Panc1 (cell line): ENCODE data around the gene CPD. TPM values are rescaled to one million over a fixed set of nuclear protein-coding genes. Genes with fewer than 3 reads are reported as not detected.

Experiments
- ATAC-seq: fragments of 200-7000 bp; cut with Tn5 transposase; 2 replicates; pipeline ENCODE4 v1.9.1; 2020; ENCODE audit warnings: mild to moderate bottlenecking, moderate library complexity
- BruUV-seq: library from RNA; stranded (reverse); fragments of 400-500 nt; replicated peaks from 2 replicates; lab custom pipeline; 2021; lab: Mats Ljungman, UMichigan
- CTCF ChIA-PET: fragments of 300-600 bp; sonication (Branson Sonifier 250); formaldehyde crosslinking; loops from one replicate; lab custom pipeline; 2022; ENCODE audit warnings: antibody characterized with exemption; lab: Charles Lee
- POLR2A ChIA-PET: fragments of 300-600 bp; sonication (Branson Sonifier 250); formaldehyde crosslinking; loops from one replicate; lab custom pipeline; 2022; ENCODE audit warnings: antibody characterized with exemption; lab: Charles Lee
- DNase-seq: peaks from one replicate; pipeline ENCODE4 v3.0.0-alpha.2; 2010; ENCODE audit warnings: low read depth, low spot score
- H3K27ac ChIP-seq: 2 replicates; pipeline ENCODE4 v1.5.1; 2011; ENCODE audit warnings: mild to moderate bottlenecking, low read length, inconsistent platforms
- H3K27me3 ChIP-seq: fragments of 200-500 bp; sonication (Bioruptor generic); 2 replicates; pipeline ENCODE4 v1.6.0; 2014; ENCODE audit warnings: low read length, inconsistent platforms; ENCODE audit not compliant: control insufficient read depth, insufficient read depth
- H3K36me3 ChIP-seq: fragments of 200-500 bp; sonication (Bioruptor generic); 2 replicates; pipeline ENCODE4 v1.5.1; 2014; ENCODE audit warnings: inconsistent platforms, mild to moderate bottlenecking, low read length, moderate library complexity; ENCODE audit not compliant: control insufficient read depth, insufficient read depth
- H3K4me1 ChIP-seq: 2 replicates; pipeline ENCODE4 v1.5.1; 2011; ENCODE audit warnings: inconsistent platforms, mild to moderate bottlenecking, low read length, moderate library complexity; ENCODE audit not compliant: control insufficient read depth, insufficient read depth
- H3K4me3 ChIP-seq, 2 experiments: 2 replicates each; pipeline ENCODE4 v1.5.1; 2011 to 2012; ENCODE audit warnings: low read depth in 2 of 2, low read length in 2 of 2, mild to moderate bottlenecking in 2 of 2, inconsistent platforms in 1 of 2, moderate library complexity in 1 of 2
- H3K9me3 ChIP-seq: fragments of 200-500 bp; sonication (Bioruptor generic); 2 replicates; pipeline ENCODE4 v1.5.1; 2014; ENCODE audit warnings: low read depth, mild to moderate bottlenecking, inconsistent platforms, low read length, moderate library complexity; ENCODE audit not compliant: control insufficient read depth, insufficient read depth
- CTCF ChIP-seq: fragments of 450-650 bp; IDR thresholded peaks from 2 replicates; pipeline ENCODE4 v1.5.1; 2017; ENCODE audit warnings: mild to moderate bottlenecking
- POLR2AphosphoS5 ChIP-seq: IDR thresholded peaks from 2 replicates; pipeline ENCODE4 v1.6.1; 2012; ENCODE audit warnings: mild to moderate bottlenecking, low read depth, low read length, moderate library complexity
- REST ChIP-seq, 2 experiments: IDR thresholded peaks; 2 replicates each; pipeline ENCODE4 v1.6.1; 2011 to 2012; ENCODE audit warnings: low read depth in 2 of 2, control low read depth in 1 of 2, low read length in 1 of 2, mild to moderate bottlenecking in 1 of 2, moderate library complexity in 1 of 2; ENCODE audit not compliant: insufficient read depth in 1 of 2
- SIN3A ChIP-seq: IDR thresholded peaks from 2 replicates; pipeline ENCODE4 v1.6.1; 2012; ENCODE audit warnings: low read depth, mild to moderate bottlenecking, low read length, moderate library complexity, borderline replicate concordance; ENCODE audit not compliant: insufficient read depth
- TCF7L2 ChIP-seq: IDR thresholded peaks from 2 replicates; pipeline ENCODE4 v1.6.1; 2011; ENCODE audit warnings: mild to moderate bottlenecking, low read depth, low read length, inconsistent platforms
- in situ Hi-C: cut with HindIII; loops from 2 replicates; pipeline ENCODE4 v1.10.0; 2016; ENCODE audit warnings: low sequenced_read_pairs, low pct_unique_long_range_greater_than_20kb
- intact Hi-C: fragments of 100-400 bp; cut with micrococcal nuclease; formaldehyde crosslinking; loops from one replicate; pipeline ENCODE4 v1.10.0; 2022; ENCODE audit not compliant: unreplicated experiment
- total RNA-seq: library from RNA; stranded (reverse); gene quantifications from one replicate; pipeline ENCODE4 v1.2.1, GENCODE V29; 2021; ENCODE audit not compliant: unreplicated experiment

CPD gene
- total RNA-seq, 1 experiment from 2014 or later, result 93.0 TPM

GRCh38 chr17:30369995-30370394, 8.7 kb upstream of the CPD start:
- intact Hi-C loops (no loop called here), in situ Hi-C loops (no loop called here)
- no peak for TF ChIP-seq TCF7L2
- no peak for TF ChIP-seq POLR2AphosphoS5
- no peak for TF ChIP-seq CTCF
- no peak for TF ChIP-seq REST (IDR thresholded peaks at IDR 0.05; ENCODE audit: insufficient read depth in 1 of 2, low read depth in 2 of 2, low read length in 1 of 2)
- no peak for TF ChIP-seq SIN3A
- DNase-seq, result no peak
- Histone ChIP-seq H3K36me3 (no peaks in the 10 kb centered on the region), H3K9me3 (no peaks in the 10 kb centered on the region), H3K27ac (no peak overlapping the region), H3K27me3 (no peaks in the 10 kb centered on the region), H3K4me1 (peaks cover 7% of the 10 kb centered on the region; the same call in 1 of the 2 replicates), H3K4me3 (no peak overlapping the region)
- ChIA-PET CTCF (no interaction called here), POLR2A (interaction anchor here (0.6 kb wide), 1 partner anchor 321 kb away, joined by 3 read pairs; no protein-coding TSS in a partner anchor)
- no TSS peak for BruUV-seq
- ATAC-seq, result peak; percentile 36; the same call in 1 of the 2 replicates

- Histone ChIP-seq H3K36me3 (no peaks in the 10 kb centered on the region), H3K4me1 (peaks cover 17% of the 10 kb centered on the region), H3K4me3 (no peak overlapping the region), H3K27me3 (no peaks in the 10 kb centered on the region), H3K27ac (no peak overlapping the region), H3K9me3 (no peaks in the 10 kb centered on the region)
- DNase-seq (no peak), ATAC-seq (peak; percentile 41; the same call in 1 of the 2 replicates)
- TF ChIP-seq SIN3A, result no peak
- TF ChIP-seq TCF7L2, result no peak
- no peak for TF ChIP-seq POLR2AphosphoS5
- TF ChIP-seq CTCF, result no peak; the same call in 1 of the 2 replicates
- TF ChIP-seq REST (IDR thresholded peaks at IDR 0.05; ENCODE audit: insufficient read depth in 1 of 2, low read depth in 2 of 2, low read length in 1 of 2), result no peak
- no TSS peak for BruUV-seq
- ChIA-PET CTCF (interaction anchor here (0.6 kb wide), 1 partner anchor 46 kb away, joined by 3 read pairs; no protein-coding TSS in a partner anchor), POLR2A (no interaction called here)
- in situ Hi-C loops (no loop called here), intact Hi-C loops (no loop called here)
These were observed 6.0 kb upstream of the CPD start for GRCh38 chr17:30372755-30373154.
